Stimulated activated CD4-positive, alpha-beta T cell treated with anti-CD3 and anti-CD28 coated beads, Interleukin-4, amount 100 ng/mL, for 1 hour (primary cell): Measurements from ENCODE around the gene ELF2.
"Not testable (repeated sequence)": the region's sequence is repeated elsewhere in the genome, so short reads cannot be mapped to it uniquely, and the experiment has no call there.

ENCODE experiments used
- DNase-seq: peaks from one replicate; pipeline ENCODE4 v3.0.0-alpha.2; 2020

Gene ELF2

DNA sequence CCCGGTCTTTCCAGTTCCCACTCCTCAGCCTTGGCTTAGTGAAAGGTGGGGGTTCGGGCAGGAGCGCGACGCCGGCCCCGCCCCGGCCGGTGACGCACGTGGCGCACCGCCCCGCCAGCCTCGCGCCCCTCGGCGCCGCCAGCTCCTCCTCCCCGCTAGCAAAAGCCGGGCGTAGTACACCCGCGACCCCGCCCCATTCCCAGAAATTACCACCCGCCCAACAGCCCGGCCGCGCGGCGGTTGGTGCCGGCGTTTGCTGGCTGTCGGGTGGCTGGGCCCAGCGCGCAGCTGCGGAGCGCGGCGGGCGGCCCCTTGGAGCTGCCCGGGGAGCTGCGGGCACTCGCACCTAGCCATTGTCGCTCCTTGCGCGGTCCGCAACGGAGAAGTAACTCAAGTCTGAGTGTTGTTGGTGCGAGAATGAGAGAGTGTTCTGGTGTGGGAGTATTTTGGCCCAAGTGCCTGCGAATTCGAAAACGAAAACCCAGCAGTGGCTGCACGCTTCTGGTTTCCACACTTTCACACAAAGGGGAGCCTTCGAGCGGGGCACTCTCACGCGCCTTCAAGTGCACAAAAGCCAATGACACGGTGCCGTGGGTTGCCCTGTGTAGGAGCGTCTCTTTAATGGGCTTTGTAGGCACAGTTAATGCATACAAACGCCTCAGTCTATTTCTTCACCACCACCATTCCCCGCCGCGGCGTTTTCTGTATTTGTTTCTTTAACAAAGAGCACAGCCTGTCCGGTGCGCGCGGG lies 1.0 kb upstream of the ELF2 start:
- peak; percentile 88 for DNase-seq

DNA sequence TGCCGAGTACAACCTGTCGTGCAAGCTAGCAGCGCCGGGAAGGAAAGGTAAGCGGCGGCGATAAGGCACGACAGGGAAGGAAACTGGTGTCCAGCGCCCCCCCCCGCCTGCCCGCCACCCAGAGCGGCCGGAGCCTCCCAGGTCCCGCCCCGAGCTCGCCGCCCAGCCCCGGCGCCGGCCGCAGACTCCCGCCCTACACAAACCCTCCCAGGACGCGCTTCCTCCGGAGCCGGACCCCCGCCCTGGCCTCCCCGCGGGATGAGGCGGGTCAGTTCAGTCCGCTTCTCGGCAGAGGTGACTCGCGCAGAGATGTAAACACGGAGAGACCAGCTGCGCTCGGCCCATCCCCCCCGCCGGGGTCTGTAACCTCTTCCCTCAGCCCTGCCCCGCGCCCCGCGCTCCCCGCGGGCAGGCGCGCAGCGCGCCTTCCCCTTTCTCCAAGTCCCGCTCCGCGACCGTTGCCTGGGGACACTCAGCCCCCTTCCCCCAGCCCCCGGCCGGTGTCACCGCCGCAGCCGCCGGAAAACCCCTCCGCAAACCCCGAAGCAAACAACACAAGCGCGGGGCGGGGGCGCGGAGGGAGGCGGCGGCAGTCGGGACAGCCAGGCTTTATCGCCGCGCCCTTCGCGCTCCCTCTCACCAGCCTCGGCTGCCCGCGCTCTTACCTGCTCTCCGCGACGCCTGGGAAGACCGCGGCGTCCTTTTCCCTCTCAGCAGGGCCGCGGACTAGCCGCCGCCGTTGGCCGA lies 543 bp downstream of the ELF2 start:
- DNase-seq = peak; percentile 72

DNA sequence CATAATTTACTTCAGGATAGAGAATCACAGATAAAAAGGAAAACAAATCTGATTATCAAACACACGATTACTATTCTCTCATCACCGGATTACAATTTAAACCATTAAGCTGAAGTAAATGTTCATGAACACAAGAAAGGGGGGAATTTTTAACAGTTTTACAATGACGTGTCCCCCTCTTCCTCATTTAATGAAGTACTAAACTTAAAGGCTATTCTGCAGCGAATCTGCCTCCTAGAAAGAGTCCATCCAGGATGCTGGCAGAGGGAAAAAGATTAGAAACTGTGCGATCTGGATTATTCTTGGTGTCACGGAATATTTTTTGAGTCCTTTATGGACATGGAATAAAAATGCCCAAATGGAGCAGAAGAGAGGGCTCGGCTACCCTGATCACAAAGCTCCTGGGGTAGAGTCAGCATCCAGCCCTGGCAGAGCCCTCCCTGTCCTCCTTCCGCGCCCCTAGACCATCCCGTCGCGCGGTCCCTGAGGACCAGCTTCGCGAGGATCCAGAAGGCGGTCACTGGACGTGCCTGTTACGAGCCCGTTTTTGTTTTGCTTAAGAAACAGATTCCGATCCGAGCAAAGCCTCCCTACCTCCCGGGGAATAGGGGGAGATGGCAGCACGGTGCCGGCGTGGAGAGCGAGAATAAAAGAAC lies 1.2 kb downstream of the ELF2 start:
- no peak for DNase-seq

DNA sequence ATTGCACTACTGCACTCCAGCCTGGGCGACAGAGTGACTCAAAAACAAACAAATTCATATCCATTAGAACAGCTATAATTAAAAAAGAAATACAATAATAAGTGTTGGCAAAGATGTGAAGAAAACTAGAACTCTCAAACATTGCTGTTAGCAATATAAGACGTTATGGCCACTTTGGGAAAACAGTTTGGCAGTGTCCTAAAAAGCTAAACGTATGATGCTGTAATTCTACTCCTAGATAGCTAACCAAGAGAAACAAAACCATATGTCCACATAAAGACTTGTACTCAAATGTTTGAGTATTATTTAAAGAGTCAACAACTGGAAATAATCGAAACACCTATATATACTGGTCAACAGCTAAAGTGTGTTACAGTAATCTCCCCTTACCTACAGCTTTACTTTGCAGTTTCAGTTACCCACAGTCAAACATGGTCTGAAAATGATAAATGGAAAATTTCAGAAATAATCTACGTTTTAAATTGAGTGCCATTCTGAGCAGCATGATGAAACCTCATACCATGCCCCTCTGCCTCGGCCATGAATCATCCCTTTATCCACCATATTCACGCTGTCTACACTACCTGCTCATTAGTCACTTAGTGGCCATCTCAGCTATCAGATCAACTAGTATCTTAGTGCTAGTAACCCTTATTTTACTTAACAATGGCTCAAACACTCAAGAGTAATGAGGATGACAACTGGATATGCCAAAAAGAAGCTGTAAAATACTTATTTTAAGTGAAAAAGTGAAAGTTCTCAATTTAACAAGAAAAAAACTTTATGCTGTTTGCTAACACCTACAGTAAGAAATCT lies 4.9 kb downstream of the ELF2 start:
- DNase-seq = no peak

DNA sequence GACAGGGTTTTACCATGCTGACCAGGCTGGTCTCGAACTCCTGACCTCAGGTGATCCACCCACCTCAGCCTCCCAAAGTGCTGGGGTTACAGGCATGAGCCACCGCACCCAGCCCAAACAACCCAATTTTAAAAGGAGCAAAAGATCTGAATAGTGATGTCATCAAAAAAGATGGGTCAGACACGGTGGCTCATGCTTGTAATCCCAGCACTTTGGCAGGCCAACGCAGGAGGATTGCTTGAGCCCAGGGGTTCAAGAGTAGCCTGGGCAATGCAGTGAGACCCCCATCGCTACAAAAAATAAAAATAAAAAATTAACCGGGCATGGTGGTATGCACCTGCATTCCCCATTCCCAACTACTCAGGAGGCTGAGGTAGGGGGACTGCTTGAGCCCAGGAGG lies 6.1 kb downstream of the ELF2 start:
- DNase-seq = no peak

DNA sequence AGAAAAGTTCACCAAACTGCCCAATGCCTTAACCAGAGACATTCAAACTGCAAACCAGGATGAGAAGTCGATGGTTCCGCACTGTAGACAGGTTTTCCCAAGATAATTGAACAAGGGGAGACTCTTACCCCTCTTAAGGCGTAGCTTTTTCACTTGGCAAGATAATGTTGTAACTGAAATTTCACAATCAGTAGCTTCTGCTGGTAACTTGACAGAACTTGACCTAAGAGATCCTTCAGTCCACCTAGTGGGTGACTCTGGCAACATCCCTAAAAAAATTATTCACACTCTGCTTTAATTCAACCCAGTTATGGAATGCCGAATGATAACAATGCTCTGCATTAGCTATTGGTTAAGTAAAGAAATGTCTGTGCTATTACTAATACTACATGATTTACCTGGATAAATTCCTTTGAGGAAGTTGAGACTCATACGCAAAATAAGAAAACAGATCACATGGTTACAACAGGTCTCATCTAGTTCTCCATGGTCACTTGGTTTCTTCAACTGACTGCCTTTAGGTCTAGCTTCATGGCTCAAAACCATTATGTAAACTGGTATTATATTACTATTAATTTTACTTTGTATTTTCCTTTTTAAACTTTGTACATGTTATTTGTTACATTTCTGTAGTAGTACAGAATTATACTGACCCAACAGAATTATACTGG lies 9.1 kb downstream of the ELF2 start:
- DNase-seq = no peak

DNA sequence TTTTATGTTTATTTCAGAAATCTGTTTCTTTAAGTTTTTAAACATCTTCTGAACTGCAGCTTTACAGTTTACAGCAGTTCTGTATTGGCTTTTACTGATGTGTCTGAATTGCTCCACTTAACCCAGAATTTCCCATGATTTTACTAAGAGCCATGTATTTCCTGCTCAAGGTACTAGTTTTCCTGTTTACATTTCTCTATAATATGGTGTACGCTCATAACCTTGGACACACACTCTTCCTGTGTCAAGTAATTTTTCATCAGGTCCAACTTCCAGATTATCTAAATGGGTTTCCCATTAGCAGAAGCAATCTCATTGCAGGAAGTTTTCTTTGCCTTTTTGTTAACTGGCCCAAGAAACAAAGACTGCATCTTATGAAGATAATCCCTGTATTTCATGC lies 12.3 kb downstream of the ELF2 start:
- DNase-seq = no peak

DNA sequence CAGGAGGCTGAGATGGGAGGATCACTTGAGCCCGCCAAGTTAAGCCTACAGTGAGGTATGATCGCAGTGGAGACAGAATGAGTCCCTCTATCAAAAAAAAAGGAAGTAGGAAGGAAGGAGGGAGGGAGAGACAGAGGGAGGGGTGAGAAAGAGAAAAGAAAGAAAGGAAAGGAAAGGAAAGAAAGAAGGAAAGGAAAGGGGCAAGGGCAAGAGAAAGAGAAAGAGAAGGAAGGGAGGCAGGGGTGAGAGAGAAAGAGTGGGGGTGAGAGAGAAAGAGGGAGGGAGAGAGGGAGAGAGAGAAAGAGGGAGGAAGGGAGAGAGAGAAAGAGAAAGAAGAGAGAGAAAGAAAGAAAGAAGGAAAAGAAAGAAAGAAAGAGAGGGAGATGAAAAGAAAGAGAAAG lies 13.2 kb downstream of the ELF2 start:
- no peak for DNase-seq

DNA sequence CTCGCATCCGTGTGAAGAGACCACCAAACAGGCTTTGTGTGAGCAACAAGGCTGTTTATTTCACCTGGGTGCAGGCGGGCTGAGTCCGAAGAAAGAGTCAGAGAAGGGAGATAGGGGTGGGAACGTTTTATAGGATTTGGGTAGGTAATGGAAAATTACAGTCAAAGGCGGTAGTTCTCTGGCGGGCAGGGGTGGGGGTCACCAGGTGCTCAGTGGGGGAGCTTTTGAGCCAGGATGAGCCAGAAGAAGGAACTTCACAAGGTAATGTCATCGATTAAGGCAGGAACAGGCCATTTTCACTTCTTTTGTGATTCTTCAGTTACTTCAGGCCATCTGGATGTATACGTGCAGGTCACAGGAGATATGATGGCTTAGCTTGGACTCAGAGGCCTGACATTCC lies 19.0 kb downstream of the ELF2 start:
- not testable (repeated sequence) for DNase-seq

DNA sequence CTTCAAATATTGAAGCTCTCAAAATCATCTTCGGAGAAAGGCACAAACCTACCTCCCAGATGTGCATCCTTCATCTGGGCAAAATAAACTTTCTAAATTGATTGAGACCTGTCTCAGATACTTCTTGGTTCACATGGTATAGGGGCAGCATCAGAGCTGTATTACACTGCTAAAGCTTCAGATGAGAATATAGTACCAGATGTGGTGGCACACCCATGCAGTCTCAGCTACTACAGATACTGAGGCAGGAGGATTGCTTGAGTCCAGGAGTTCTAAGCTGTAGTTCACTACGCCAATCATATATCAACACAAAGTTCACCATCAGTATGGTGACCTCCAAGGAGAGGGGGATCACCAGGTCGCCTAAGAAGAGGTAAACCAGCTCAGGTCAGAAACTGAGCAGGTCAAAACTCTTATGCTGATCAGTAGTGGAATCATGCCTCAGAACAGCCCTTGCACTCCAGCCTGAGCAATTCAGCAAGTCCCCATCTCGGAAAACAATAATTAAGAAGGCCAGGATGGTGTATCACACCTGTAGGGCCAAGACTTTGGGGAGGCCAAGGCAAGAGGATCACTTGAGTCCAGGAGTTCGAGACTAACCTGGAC lies 22.0 kb downstream of the ELF2 start:
- no peak for DNase-seq

DNA sequence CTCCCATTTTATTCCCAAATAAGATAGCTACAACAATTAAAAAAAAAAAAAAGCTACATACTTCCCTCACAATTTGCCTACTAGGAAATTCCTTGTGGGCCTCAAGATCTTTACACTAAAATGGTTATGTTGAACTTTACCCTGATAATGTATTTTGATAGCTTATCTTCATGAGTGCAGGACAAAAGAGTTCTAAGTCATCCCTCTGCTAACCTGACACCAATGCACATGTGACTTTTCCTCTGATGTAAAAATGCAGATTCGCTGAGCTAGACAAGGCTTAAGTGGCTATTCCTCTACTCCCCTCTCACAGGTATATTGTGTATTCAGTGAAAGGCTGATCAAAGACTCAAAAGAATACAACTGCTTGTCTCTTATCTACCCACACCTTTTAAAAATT lies 22.5 kb downstream of the ELF2 start:
- DNase-seq = no peak

DNA sequence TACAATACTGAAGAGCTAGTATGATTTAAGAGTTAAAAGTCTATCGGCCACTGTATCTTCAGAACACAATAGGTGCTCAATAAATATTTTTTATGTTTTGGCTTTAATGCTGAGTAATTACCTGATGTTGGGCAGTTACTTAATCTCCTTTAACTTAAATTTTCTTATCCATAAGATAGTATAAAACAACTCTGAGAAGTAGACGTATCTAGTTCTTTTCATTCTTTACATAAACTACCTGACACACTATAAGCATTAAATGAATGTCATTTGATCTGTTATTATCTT lies 22.9 kb downstream of the ELF2 start:
- no peak for DNase-seq

DNA sequence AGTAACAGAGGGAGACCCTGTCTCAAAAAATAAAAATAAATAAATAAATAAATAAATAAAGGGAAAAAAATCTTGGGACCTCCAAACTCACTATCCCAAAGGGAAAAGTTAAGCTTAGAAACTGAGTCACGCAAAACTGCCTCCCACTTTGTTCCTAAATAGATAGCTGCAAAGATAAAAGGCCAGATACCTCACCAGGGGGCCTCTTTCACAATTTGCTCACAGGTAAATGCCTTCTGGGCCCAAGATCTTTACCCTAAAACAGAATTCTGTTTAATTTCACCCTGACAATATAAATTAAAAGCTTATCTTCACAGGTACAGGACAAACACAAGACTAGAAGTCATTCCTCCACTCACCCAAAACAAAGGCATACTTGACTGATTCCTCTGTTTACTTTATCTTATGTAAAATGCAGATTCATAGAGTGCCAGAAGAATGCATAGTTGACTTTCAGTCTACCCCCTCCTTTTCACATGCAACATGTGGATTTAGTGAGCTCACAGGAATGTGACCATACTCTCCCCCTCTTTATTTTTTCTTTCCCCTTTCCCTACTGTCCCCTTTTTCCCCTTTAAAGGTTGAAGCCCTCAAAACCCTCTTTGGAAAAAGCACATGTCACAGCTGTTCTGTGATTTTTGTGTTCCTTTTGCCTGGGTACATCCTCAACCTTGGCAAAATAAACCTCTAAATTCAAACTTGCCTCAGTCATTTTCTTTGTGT lies 23.4 kb downstream of the ELF2 start:
- DNase-seq = no peak

DNA sequence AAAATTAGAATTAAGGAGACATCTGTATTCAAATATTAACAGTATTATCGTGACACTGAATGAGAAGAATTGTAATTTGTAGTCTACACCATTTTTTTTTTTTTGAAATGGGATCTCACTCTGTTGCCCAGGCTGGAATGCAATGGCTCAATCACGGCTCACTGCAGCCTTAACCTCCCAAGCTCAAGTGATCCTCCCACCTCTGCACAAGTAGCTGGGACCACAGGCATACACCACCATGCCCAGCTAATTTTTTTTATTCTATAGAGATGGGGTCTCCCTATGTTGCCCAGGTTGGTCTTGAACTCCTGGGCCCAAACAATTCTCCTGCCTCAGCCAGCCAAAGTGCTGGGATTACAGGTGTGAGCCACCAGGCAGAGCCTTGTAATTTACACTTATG lies 24.8 kb downstream of the ELF2 start:
- DNase-seq = no peak

DNA sequence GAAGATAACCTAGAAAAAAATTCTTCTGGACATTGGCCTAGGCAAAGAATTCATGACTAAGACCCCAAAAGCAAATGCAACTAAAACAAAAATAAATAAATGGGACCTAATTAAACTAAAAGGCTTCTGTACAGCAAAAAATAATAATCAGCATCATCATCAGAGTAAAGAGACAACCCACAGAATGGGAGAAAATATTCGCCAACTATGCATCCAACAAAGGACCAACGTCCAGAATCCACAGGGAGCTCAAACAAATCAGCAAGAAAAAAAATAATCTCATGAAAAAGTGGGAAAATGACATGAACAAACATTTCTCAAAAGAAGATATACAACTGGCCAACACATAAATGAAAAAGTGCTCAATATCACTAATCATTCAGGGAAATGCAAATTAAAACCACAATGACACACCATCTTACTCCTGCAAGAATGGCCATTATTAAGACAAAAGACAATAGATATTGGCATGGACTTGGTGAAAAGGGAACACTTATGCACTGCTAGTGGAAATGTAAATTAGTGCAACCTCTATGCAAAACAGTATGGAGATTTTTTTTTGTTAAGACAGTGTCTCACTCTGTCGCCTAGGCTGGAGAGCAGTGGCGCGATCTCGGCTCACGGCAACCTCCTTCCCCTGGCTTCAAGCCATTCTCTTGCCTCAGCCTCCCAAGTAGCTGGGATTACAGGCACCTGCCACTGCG lies 29.9 kb downstream of the ELF2 start:
- no peak for DNase-seq

DNA sequence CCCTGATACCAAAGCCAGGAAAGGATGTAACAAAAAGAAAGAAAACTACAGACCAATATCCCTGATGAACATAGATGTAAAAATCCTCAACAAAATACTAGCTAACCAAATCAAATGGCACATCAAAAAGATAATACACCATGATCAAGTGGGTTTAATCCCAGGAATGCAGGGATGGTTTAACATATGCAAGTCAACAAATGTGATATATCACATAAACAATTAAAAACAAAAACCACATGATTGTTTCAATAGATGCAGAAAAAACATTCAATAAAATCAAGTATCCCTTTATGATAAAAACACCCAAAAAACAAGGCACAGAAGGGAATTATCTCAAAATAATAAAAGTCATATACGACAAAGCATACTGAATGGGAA lies 31.5 kb downstream of the ELF2 start:
- no peak for DNase-seq

DNA sequence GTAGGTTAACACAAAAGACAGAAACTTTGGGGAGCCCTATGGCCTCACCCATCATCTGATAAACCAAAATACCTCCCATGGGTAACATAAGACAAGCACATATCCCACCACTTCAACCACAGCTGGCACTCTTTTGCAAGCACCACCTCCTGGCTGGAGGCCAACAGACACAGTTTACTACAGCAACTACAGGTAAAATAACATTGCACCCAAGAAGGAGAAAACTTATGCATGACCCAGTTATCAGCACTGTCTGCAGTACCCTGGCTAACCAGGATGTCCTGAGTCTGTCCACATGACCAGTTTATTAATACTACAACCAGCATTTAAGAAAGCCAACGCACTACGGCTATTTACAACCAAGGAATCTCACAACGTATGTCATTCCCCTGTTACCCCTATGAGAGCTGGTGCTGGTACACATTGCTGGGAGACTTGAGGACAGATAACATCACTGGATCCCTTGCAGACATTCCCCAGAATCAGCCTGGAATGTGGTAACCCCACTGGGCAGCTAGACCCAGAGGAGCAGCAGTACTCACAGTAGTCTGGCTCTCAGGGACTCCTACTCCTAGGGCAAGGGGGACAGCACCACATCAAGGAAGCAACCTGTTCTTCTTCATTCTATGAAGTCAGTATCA lies 32.0 kb downstream of the ELF2 start:
- DNase-seq = no peak

DNA sequence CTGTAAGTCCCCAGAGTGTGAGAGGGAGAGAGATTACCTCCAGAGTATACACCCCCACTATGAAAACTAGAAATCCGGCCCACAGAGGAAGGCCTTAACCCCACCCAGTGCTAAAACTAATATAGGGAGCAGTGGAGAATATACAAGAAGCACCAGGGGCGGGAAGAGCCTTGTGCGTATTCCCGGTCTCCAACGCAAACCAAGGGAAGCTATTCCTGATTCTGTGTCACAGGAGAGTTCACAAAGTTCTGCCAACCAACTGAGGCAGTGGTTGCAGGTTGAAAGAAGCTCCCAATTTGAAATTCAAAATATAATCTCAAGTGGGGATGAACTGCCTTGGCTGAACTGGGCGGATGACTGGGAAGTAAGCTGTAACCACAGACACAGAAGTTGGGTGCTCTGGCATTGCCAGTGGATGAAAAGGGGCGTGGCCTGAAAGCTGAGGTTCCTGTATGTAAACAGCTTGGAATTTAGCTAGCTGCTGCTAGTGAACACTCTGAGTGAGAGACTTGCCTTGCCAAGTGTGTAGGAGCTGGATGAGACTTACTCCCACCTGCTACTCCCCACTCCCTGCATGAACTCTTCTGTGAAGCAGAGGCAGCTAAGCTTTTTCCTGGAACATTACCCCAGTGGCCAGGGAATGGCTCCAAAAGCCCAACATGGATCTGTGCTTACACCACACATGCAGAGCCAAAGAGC lies 32.7 kb downstream of the ELF2 start:
- no peak for DNase-seq

DNA sequence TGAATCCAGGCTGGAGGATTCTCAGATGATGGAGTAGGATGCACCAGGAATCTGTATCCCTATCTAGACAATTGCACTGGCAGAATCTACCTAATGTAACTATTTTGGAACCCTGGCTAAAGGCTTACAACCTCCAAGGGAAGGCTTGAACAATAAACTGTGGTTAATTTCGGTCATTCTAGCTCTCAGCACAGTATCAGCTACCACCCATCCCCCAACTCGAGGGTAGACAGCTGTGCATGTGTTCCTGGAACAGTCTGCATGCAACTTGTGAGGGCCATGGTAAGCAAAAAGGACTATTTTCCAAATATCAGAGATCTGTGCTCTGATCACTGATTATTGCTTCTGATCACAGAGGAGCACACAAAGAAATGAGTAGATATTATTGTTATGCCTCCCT lies 34.0 kb downstream of the ELF2 start:
- no peak for DNase-seq

DNA sequence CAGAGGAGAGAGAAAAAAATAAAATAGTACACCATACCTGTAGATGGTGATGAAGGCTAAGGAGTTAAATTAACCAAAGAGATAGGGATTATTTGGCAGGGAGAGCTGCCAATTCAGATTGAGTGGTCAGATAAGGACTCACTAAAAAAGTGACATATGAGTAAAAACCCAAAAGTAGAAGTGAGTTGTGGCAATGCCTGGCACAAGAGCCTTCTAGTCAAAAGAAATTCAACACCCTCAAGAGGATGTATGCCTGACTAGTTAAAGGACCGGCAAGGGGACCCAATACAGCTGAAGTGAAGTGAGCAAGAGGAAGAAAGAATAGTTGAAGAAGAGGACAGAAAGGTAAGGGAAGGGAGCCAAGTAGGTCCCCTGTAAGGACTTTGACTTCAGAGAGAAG lies 34.9 kb downstream of the ELF2 start:
- no peak for DNase-seq
